ENCODE measurements around the gene TBPL1. TPM values are rescaled to one million over a fixed set of nuclear protein-coding genes. Genes with fewer than 3 reads are reported as not detected.
A peak's percentile ranks its signal among the peaks of the same experiment; 100 is the strongest.

The TBPL1 gene
- total and polyA plus RNA-seq, 2 of the 13 experiments (the other 11 are each of a cell fraction or from before 2014, with no cell fraction given), result 25.3 to 39.3 TPM

- TF ChIP-seq BCLAF1 (IDR thresholded peaks at IDR 0.05) (no peak), ZNF180 (CRISPR knock-in tag; IDR thresholded peaks at IDR 0.05; ENCODE audit: borderline replicate concordance, low read depth) (no peak), ARNT2 (CRISPR knock-in tag; IDR thresholded peaks at IDR 0.05; ENCODE audit: low read depth) (no peak; the same call in 1 of the 2 replicates), POLR2AphosphoS5 (IDR thresholded peaks at IDR 0.05; ENCODE audit: low read depth, low read length) (peak; percentile 50), ZNF883 (CRISPR knock-in tag; IDR thresholded peaks at IDR 0.05; ENCODE audit: not compliant biosample characterization) (peak; percentile 66), RARG (CRISPR knock-in tag; IDR thresholded peaks at IDR 0.05; ENCODE audit: low read depth) (no peak), RBAK (CRISPR knock-in tag; IDR thresholded peaks at IDR 0.05) (no peak), TEAD2 (CRISPR knock-in tag; IDR thresholded peaks at IDR 0.05) (no peak), ZNF567 (CRISPR knock-in tag; IDR thresholded peaks at IDR 0.05; ENCODE audit: borderline replicate concordance) (0 out of 2 replicates have a peak, but pooled peaks have one; percentile 47), TGIF2 (CRISPR knock-in tag; IDR thresholded peaks at IDR 0.05) (peak; percentile 53; the same call in 1 of the 2 replicates), ZNF891 (CRISPR knock-in tag; IDR thresholded peaks at IDR 0.05) (peak; percentile 90), MZF1 (CRISPR knock-in tag; IDR thresholded peaks at IDR 0.05; ENCODE audit: borderline replicate concordance) (no peak), SIN3B (IDR thresholded peaks at IDR 0.05; ENCODE audit: low read length) (no peak), TCF7L2 (IDR thresholded peaks at IDR 0.05; ENCODE audit: low read depth, low read length) (no peak), THYN1 (CRISPR knock-in tag; IDR thresholded peaks at IDR 0.05; ENCODE audit: borderline replicate concordance, low read depth) (peak; percentile 82; the same call in 1 of the 2 replicates), ZBTB7B (CRISPR knock-in tag; IDR thresholded peaks at IDR 0.05) (peak; percentile 77; the same call in 1 of the 2 replicates), AHR (CRISPR knock-in tag; IDR thresholded peaks at IDR 0.05) (0 out of 2 replicates have a peak, but pooled peaks have one; percentile 60), RARA (CRISPR knock-in tag; IDR thresholded peaks at IDR 0.05) (no peak), PLSCR1 (CRISPR knock-in tag; IDR thresholded peaks at IDR 0.05; ENCODE audit: borderline replicate concordance) (no peak), HOXA9 (CRISPR knock-in tag; IDR thresholded peaks at IDR 0.05; ENCODE audit: borderline replicate concordance) (no peak), TBX3 (IDR thresholded peaks at IDR 0.05; ENCODE audit: borderline replicate concordance) (no peak), GLMP (CRISPR knock-in tag; IDR thresholded peaks at IDR 0.05; ENCODE audit: borderline replicate concordance) (no peak), NFYB (CRISPR knock-in tag; IDR thresholded peaks at IDR 0.05) (peak; percentile 45; the same call in 1 of the 2 replicates)
Measured at GRCh38 chr6:133951881-133952814, 876 bp upstream of the TBPL1 start (continued).
